COR-L47 (cell line): Measurements from ENCODE around the gene TBC1D16.
"Not testable (repeated sequence)": the region's sequence is repeated elsewhere in the genome, so short reads cannot be mapped to it uniquely, and the experiment has no call there.

Experiments
- DNase-seq: peaks from one replicate; lab custom pipeline; 2025; lab: John Stamatoyannopoulos, UW

Gene TBC1D16

DNA sequence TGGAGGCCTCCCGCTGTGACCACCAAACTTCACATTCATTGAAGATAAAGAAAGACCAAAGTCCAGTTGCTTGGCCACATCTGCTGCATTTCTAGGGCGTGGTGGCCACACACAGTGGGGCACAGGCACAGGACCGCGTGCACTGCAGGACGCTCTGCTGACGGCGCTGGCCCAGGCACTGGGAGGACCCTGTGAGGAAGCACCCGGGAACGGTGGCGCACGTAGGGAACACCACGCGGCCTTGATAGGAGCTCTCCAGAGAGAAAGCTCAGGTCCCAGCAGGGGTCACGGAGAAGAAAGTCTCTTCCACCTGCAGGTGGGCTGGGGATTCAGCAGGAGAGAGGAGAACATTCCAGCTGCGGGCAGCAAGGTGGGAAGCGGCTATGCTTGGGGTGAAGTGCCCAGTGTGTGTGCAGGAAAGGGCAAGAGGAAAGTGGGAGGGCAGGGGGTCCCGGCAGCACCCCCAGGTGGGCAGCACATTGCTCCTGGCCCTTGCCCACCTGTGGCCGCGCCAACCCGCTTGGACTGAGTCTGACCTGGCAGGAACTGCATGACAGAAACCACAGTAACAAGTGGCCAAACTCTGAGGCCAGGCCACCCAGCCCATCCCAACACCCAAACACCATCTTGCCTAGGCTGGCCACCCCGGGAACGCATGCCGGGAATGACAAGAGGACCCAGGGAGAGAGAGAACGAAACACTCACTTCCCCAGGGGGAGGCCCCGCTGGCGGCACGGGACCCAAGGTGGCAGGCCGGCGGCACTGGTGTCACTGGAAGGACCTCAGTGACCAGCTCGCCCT, 32.8 kb downstream of the TBC1D16 start:
- no peak for DNase-seq

- DNase-seq, result no peak
Observed at GRCh38 chr17:80002070-80002641, 33.5 kb downstream of the TBC1D16 start.

- no peak for DNase-seq
Observed at GRCh38 chr17:80000981-80001775, 34.5 kb downstream of the TBC1D16 start.

DNA sequence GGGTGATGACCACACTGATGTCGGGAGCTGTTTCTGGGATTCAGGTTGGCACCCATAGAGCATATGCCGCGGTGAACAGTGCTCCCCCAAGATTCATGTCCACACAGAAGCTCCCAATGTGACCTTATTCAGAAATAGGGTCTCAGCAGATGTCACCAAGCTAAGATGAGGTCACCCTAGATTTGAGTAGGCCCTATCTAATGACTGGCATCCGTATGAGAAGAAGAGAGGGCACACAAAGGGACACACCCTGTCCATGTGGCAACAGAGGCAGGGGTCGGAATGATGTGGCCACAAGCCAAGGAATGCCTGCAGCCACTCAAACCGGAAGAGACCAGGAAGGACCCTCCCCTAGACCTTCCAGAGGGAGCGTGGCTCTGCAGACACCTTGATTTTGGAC, 35.5 kb downstream of the TBC1D16 start:
- DNase-seq, result no peak

DNA sequence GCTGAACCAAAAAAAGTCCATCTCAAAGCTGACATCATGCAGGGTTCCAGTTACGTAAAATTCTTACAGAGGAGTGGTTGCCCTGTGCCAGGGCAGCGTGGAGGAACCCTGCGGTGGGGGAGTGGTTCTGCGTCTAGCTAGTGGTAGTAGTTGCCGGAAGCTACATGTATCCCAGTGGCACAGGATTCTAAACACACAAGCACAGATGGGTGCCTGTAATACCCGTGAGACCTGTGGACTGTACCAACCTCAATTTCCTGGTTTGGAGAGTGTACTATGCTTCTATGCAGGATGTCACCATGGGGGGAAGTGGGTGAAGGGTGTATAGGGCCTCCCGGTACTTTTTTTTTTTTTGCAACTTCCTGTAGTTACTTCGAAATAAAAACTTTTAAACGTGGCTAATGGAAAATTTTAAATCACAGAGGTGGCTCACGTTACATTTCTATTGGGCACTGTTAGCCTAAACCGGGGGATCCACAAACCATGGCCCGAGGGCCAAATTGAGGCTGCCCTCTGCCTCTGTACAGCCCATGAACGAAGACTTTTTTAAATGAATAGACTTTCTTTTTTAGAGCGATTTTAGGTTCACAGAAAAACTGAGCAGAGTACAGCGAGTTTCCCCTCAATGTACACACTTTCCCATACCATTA, 38.5 kb downstream of the TBC1D16 start:
- no peak for DNase-seq

DNA sequence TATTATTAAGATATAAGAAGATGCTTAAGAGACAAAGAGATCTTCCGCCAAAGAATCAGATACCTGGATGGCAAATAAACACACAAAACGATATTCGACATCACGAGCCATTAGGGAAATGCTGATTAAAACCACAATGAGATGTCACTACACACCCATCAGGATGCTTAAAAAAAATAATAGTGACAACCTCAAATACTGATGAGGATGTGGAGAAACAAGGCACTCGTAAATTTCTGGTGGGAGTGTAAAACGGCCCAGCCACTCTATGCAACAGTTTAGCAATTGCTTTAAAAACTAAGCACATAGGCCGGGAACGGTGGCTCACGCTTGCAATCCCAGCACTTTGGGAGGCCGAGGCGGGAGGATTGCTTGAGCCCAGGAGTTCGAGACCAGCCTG, 39.4 kb downstream of the TBC1D16 start:
- DNase-seq, result no peak

DNA sequence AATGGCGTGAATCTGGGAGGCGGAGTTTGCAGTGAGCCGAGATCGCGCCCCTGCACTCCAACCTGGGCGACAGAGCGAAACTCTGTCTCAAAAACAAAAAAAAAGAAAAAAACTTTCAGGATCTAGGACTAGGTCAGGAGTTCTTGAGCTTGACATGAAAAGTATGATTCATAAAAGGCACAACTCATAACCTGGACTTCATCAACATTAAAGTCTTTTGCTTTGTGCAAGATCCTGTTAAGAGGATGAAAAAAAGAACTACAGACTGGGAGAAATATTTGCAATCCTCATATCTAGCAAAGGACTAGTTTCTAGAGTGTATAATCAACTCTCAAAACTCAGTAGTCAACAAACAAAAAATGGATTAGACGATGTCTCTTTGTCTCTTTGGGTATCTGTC, 40.0 kb downstream of the TBC1D16 start:
- no peak for DNase-seq

- no peak for DNase-seq
Observed at GRCh38 chr17:79994602-79995001, 41.1 kb downstream of the TBC1D16 start.

DNA sequence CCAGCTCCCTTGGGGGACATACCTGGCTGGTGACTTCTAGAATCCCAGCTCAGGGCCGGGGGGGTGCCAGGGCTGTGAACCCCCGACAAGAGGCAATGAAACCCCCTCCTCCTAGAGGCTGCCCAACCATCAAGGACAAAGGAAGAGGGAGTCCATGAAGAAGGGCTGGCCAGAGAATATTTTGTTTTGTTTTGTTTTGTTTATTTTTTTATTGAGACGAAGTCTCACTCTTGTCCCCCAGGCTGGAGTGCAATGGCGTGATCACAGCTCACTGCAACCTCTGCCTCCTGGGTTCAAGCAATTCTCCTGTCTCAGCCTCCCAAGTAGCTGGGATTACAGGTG, 41.5 kb downstream of the TBC1D16 start:
- not testable (repeated sequence) for DNase-seq

GRCh38 chr17:79993390-79994227, 42.1 kb downstream of the TBC1D16 start:
- no peak for DNase-seq

DNA sequence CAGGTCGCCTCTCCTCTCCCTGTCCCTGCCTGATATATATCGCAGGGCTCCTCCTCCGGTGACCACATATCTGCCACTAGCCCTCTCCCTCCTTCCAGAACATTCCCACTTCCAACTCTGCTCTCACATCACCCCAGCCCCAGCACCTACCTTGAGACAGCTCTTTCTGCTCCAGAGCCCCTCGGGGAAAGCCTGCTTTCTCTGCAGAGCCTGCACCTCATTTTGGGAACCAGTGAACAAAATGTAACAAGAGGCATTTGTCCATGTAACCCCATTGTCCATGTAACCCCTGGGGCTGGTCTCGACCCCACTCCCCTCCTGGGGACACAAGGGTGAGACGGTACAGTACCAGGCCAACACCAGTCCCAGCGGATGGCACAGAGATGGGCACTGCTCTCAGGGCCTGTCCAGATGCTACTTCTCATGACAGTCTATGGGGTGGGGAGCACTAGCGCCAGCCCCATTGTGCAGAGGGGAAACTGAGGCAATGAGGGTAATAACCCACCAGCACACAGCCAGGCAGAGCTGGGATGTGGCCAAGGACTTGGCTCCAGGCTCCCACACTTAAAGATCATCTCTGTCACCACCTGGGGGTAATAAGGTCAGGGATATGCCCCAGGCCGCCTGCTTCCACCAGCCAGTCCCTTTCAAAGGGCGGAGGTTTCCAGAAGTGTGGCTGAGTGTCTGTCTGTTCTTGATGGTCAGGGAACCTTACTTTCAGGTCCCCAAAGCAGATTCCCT, 42.9 kb downstream of the TBC1D16 start:
- no peak for DNase-seq

- DNase-seq, result no peak
Observed at GRCh38 chr17:79991924-79992648, 43.6 kb downstream of the TBC1D16 start.

GRCh38 chr17:79991140-79991923, 44.3 kb downstream of the TBC1D16 start:
- peak; percentile 93 for DNase-seq

DNA sequence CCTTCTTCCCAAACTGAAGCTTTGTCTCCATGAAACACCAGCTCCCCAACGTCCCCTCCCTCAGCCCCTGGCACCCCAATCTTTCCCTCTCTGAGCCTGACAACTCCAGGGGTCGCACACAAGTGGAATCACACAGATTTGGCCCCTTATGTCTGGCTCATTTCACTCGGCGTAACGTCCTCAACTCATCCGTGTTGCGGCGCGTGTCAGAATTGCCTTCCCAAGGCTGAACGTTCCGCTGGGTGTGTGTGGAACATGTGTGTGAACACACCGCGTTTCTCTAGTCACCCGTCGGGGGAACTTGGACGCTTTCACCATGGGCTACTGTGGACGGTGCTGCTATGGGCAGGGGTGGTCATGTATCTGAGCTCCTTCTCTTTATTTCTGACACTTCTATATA, 45.0 kb downstream of the TBC1D16 start:
- no peak for DNase-seq

GRCh38 chr17:79990051-79990592, 45.5 kb downstream of the TBC1D16 start:
- no peak for DNase-seq

GRCh38 chr17:79989106-79989835, 46.4 kb downstream of the TBC1D16 start:
- DNase-seq, result no peak

DNA sequence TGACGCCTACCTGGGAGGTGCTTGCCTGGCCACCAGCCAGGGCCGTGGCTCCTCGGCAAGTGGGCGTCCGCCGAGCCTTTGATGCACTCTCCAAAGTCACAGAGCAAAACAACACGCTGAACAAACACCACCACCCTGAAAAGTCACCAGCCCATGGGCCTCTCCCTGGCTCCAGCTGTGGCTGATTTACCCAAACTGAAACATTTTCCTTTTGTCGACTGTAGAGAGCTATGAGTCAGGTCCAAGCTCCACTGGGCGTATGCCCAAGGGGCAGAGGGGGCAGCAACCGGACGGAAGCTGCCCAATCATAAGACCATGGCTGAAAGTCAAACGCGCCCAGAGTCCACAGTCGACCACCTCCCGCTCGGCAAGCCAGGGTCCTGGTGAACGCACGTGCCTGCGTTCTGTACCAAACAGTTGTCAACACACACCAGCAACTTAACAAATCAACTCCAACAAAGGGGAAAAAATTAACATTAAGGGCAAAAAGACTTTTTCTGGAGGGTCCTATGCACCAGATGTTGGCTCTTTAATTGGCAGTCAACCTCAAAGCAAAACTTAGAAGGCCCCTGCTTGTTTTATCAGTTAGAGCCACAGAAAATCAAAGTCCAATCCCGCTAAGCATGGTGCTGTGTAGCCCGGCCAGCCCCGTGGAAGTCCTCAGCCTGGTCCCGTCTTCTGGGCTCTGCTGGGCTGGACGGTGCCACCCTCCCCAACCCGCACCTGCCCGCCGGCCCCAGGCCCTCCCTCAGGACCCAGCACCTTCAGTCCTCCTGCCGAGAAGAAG, 47.3 kb downstream of the TBC1D16 start:
- peak; percentile 80 for DNase-seq

- DNase-seq, result no peak
Observed at GRCh38 chr17:79987935-79988184, 47.8 kb downstream of the TBC1D16 start.
